HepG2 (cell line): ENCODE data around the gene TMEM143. TPM values are rescaled to one million over a fixed set of nuclear protein-coding genes. Genes with fewer than 3 reads are reported as not detected.

Experiments used
- CBX1 ChIP-seq: IDR thresholded peaks from one replicate; pipeline ENCODE4 v1.6.1; 2016; ENCODE audit warnings: antibody characterized with exemption, low read depth
- FOXK1 ChIP-seq: sonication (generic); formaldehyde crosslinking; IDR thresholded peaks from 2 replicates; pipeline ENCODE4 v1.4.0; 2020; ENCODE audit warnings: low read depth, missing genetic modification reagents, borderline replicate concordance
- HNRNPLL ChIP-seq: fragments of 200-400 bp; formaldehyde crosslinking; IDR thresholded peaks from 2 replicates; pipeline ENCODE4 v1.6.1; 2017; ENCODE audit warnings: mild to moderate bottlenecking, low read depth, low read length; ENCODE audit not compliant: poor library complexity, severe bottlenecking
- MXD1 ChIP-seq: sonication (generic); formaldehyde crosslinking; IDR thresholded peaks from 2 replicates; pipeline ENCODE4 v1.4.0; 2020; ENCODE audit warnings: mild to moderate bottlenecking, missing genetic modification reagents
- SNAI1 ChIP-seq: sonication (generic); formaldehyde crosslinking; IDR thresholded peaks from 2 replicates; pipeline ENCODE4 v1.5.0; 2020; ENCODE audit warnings: mild to moderate bottlenecking, missing genetic modification reagents, borderline replicate concordance
- XRCC5 ChIP-seq: fragments of 200-400 bp; formaldehyde crosslinking; optimal IDR thresholded peaks from 2 replicates; pipeline ENCODE3; 2017; ENCODE audit warnings: mild to moderate bottlenecking, low read length
- ZFP37 ChIP-seq: sonication (generic); formaldehyde crosslinking; IDR thresholded peaks from 2 replicates; pipeline ENCODE4 v1.4.0; 2020; ENCODE audit warnings: missing genetic modification reagents, borderline replicate concordance
- ZNF274 ChIP-seq: sonication (generic); formaldehyde crosslinking; IDR thresholded peaks from 2 replicates; pipeline ENCODE4 v1.5.1; 2020; ENCODE audit warnings: mild to moderate bottlenecking, missing genetic modification reagents
- polyA plus RNA-seq, 8 experiments: library from polyadenylated mRNA; depleted of rRNA in 3 of 8; stranded (reverse) in 7 of 8; unstranded in 1 of 8; fragments of >200 nt; fragmentation: Illumina TruSeq in 4 of 8; extraction: Trizol in 4 of 8; gene quantifications; 2 replicates each; pipeline versions ENCODE4 v1.2.1 to v1.2.3, GENCODE V29; 2011 to 2016; ENCODE audit warnings: low read depth in 4 of 8, missing spikeins in 1 of 8, mixed read lengths in 1 of 8; ENCODE audit not compliant: insufficient read depth in 1 of 8
- total RNA-seq, 5 experiments: library from RNA; depleted of rRNA; stranded (reverse); fragments of >200 nt; fragmentation: Illumina TruSeq; extraction: Trizol; gene quantifications; 2 replicates each; pipeline ENCODE4 v1.2.3, GENCODE V29; 2016; ENCODE audit warnings: low read depth in 1 of 5
- TF ChIP-seq, protein P1 (sequence below): sonication (generic); formaldehyde crosslinking; IDR thresholded peaks from 2 replicates; pipeline ENCODE4 v1.9.0; 2021; ENCODE audit warnings: missing genetic modification reagents, borderline replicate concordance

Gene TMEM143
- total and polyA plus RNA-seq, 2 of the 13 experiments (the other 11 are each of a cell fraction or from before 2014, with no cell fraction given) = 7.7 to 11.3 TPM

GRCh38 chr19:48362716-48363499 is 832 bp downstream of the TMEM143 start (continued):
- TF ChIP-seq, protein P1, sequence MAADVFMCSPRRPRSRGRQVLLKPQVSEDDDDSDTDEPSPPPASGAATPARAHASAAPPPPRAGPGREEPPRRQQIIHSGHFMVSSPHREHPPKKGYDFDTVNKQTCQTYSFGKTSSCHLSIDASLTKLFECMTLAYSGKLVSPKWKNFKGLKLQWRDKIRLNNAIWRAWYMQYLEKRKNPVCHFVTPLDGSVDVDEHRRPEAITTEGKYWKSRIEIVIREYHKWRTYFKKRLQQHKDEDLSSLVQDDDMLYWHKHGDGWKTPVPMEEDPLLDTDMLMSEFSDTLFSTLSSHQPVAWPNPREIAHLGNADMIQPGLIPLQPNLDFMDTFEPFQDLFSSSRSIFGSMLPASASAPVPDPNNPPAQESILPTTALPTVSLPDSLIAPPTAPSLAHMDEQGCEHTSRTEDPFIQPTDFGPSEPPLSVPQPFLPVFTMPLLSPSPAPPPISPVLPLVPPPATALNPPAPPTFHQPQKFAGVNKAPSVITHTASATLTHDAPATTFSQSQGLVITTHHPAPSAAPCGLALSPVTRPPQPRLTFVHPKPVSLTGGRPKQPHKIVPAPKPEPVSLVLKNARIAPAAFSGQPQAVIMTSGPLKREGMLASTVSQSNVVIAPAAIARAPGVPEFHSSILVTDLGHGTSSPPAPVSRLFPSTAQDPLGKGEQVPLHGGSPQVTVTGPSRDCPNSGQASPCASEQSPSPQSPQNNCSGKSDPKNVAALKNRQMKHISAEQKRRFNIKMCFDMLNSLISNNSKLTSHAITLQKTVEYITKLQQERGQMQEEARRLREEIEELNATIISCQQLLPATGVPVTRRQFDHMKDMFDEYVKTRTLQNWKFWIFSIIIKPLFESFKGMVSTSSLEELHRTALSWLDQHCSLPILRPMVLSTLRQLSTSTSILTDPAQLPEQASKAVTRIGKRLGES = no peak
- TF ChIP-seq ZFP37 (CRISPR knock-in tag) = no peak
- TF ChIP-seq XRCC5 = peak; percentile 17
- TF ChIP-seq CBX1 = peak; percentile 35
- TF ChIP-seq FOXK1 = peak; percentile 30; the same call in 1 of the 2 replicates
- peak; percentile 15 for TF ChIP-seq HNRNPLL
- TF ChIP-seq MXD1 = peak; percentile 15; the same call in 1 of the 2 replicates
- 0 out of 2 replicates have a peak, but pooled peaks have one; percentile 52 for TF ChIP-seq SNAI1 (CRISPR knock-in tag)
- 0 out of 2 replicates have a peak, but pooled peaks have one; percentile 7 for TF ChIP-seq ZNF274 (CRISPR knock-in tag)
